IPS-18c (cell line): ENCODE results near the gene ROBO1.

Experiments used
- H3K4me3 ChIP-seq: 2 replicates; pipeline ENCODE4 v1.7.0; 2013; ENCODE audit warnings: low read depth, mild to moderate bottlenecking, low read length, moderate library complexity; ENCODE audit not compliant: insufficient read depth
- H3K9me3 ChIP-seq: one replicate; pipeline ENCODE4 v1.6.1; 2013; ENCODE audit warnings: mild to moderate bottlenecking, low read length, moderate library complexity; ENCODE audit not compliant: control insufficient read depth, insufficient read depth

The ROBO1 gene

GRCh38 chr3:78589778-78590177, 1178.0 kb downstream of the ROBO1 start:
- Histone ChIP-seq H3K9me3 (no peaks in the 10 kb centered on the region), H3K4me3 (no peak overlapping the region)

- H3K9me3 ChIP-seq: no peaks in the 10 kb centered on the region
- no peak overlapping the region for H3K4me3 ChIP-seq
Observed at GRCh38 chr3:78588906-78589621, 1178.7 kb downstream of the ROBO1 start.

GRCh38 chr3:78580681-78581080, 1187.1 kb downstream of the ROBO1 start:
- no peak overlapping the region for H3K4me3 ChIP-seq
- H3K9me3 ChIP-seq: no peaks in the 10 kb centered on the region

- no peak overlapping the region for H3K4me3 ChIP-seq
- H3K9me3 ChIP-seq: no peaks in the 10 kb centered on the region
Observed at GRCh38 chr3:78571486-78571885, 1196.3 kb downstream of the ROBO1 start.

- H3K9me3 ChIP-seq: no peaks in the 10 kb centered on the region
- no peak overlapping the region for H3K4me3 ChIP-seq
Observed at GRCh38 chr3:78570496-78570895, 1197.3 kb downstream of the ROBO1 start.

- no peak overlapping the region for H3K4me3 ChIP-seq
- no peaks in the 10 kb centered on the region for H3K9me3 ChIP-seq
Observed at GRCh38 chr3:78569804-78570203, 1198.0 kb downstream of the ROBO1 start.

GRCh38 chr3:78565712-78566111, 1202.1 kb downstream of the ROBO1 start:
- H3K9me3 ChIP-seq: no peaks in the 10 kb centered on the region
- no peak overlapping the region for H3K4me3 ChIP-seq

- H3K4me3 ChIP-seq: no peak overlapping the region
- H3K9me3 ChIP-seq: no peaks in the 10 kb centered on the region
Observed at GRCh38 chr3:78562328-78562727, 1205.5 kb downstream of the ROBO1 start.
